ENCODE data around the gene ATG12. TPM values are rescaled to one million over a fixed set of nuclear protein-coding genes. Genes with fewer than 3 reads are reported as not detected.
A peak's percentile ranks its signal among the peaks of the same experiment; 100 is the strongest.
"Not testable (repeated sequence)": the region's sequence is repeated elsewhere in the genome, so short reads cannot be mapped to it uniquely, and the experiment has no call there.

Gene ATG12
- polyA plus RNA-seq, 2 of the 4 experiments (the other 2 are of a cell fraction) = 43.3 to 126 TPM

- H3K4me1 ChIP-seq = no peaks in the 10 kb centered on the region
- H3K4me2 ChIP-seq = no peak overlapping the region
- 43% methylated on average over 2 of the region's 2 CpGs for WGBS (ENCODE audit: missing lambda C conversion rate)
- H3K9me3 ChIP-seq = no peaks in the 10 kb centered on the region
- ATAC-seq (no peak), FAIRE-seq (no peak), DNase-seq (ENCODE audit: low read depth in 1 of 2, low spot score in 1 of 2) (no peak)
- no peak overlapping the region for H3K4me3 ChIP-seq
- ChIA-PET POLR2A (no interaction called here), CTCF (no interaction called here)
- TF ChIP-seq FOSB (CRISPR knock-in tag; IDR thresholded peaks at IDR 0.05) (no peak), REST (IDR thresholded peaks at IDR 0.05) (no peak), MAFK (IDR thresholded peaks at IDR 0.05; ENCODE audit: partially characterized antibody) (no peak), CTCF (IDR thresholded peaks at IDR 0.05) (no peak), KDM5A (IDR thresholded peaks at IDR 0.05) (no peak), ZFP36 (IDR thresholded peaks at IDR 0.05; ENCODE audit: borderline replicate concordance, partially characterized antibody) (no peak), HEYL (CRISPR knock-in tag; IDR thresholded peaks at IDR 0.05) (no peak), RCOR1 (IDR thresholded peaks at IDR 0.05; ENCODE audit: low read depth, low read length) (no peak), CHD2 (IDR thresholded peaks at IDR 0.05; ENCODE audit: low read length, partially characterized antibody) (no peak), POLR2A (IDR thresholded peaks at IDR 0.05; ENCODE audit: low read length) (no peak)
- H3K27ac ChIP-seq = no peak overlapping the region
These were observed 31.4 kb downstream of the ATG12 start for GRCh38 chr5:115809946-115810345.

GRCh38 chr5:115808066-115808465 lies 33.3 kb downstream of the ATG12 start:
- H3K4me3 ChIP-seq; POLR2A ChIA-PET; DNase-seq (ENCODE audit: low read depth in 1 of 2, low spot score in 1 of 2); H3K27ac ChIP-seq; H3K9me3 ChIP-seq; CTCF ChIA-PET; H3K4me1 ChIP-seq; H3K4me2 ChIP-seq; ATAC-seq; FAIRE-seq: not testable (repeated sequence)
- 31% methylated on average over 2 of the region's 2 CpGs for whole genome bisulfite sequencing (ENCODE audit: missing lambda C conversion rate)

GRCh38 chr5:115807654-115808052 lies 33.7 kb downstream of the ATG12 start:
- DNase-seq (ENCODE audit: low read depth in 1 of 2, low spot score in 1 of 2) = no peak
- TF ChIP-seq CHD2 (IDR thresholded peaks at IDR 0.05; ENCODE audit: low read length, partially characterized antibody) (no peak), FOSL2 (IDR thresholded peaks at IDR 0.05) (no peak), FOSL2 (CRISPR knock-in tag; IDR thresholded peaks at IDR 0.05) (peak; percentile 56), SREBF2 (IDR thresholded peaks at IDR 0.05) (no peak), FOSB (CRISPR knock-in tag; IDR thresholded peaks at IDR 0.05) (no peak)
- no peak for FAIRE-seq
- no peaks in the 10 kb centered on the region for H3K4me1 ChIP-seq
- H3K9me3 ChIP-seq = no peaks in the 10 kb centered on the region
- no peak overlapping the region for H3K4me2 ChIP-seq
- 22% methylated on average over 2 of the region's 2 CpGs for WGBS (ENCODE audit: missing lambda C conversion rate)
- POLR2A ChIA-PET = no interaction called here
- ATAC-seq = no peak
- H3K27ac ChIP-seq = no peak overlapping the region
- CTCF ChIA-PET = no interaction called here
- no peak overlapping the region for H3K4me3 ChIP-seq

GRCh38 chr5:115806986-115807653 lies 34.2 kb downstream of the ATG12 start:
- no peaks in the 10 kb centered on the region for H3K9me3 ChIP-seq
- no peak overlapping the region for H3K27ac ChIP-seq
- FAIRE-seq (no peak), DNase-seq (ENCODE audit: low read depth in 1 of 2, low spot score in 1 of 2) (no peak), ATAC-seq (no peak)
- 39% methylated on average over 2 of the region's 2 CpGs for WGBS (ENCODE audit: missing lambda C conversion rate)
- ChIA-PET POLR2A (no interaction called here), CTCF (interaction anchor here (0.7 kb wide), 1 partner anchor 192 kb away, joined by 3 read pairs; no protein-coding TSS in a partner anchor)
- no peaks in the 10 kb centered on the region for H3K4me1 ChIP-seq
- no peak overlapping the region for H3K4me2 ChIP-seq
- no peak overlapping the region for H3K4me3 ChIP-seq
- TF ChIP-seq CBX8 (IDR thresholded peaks at IDR 0.05) (no peak), JUN (IDR thresholded peaks at IDR 0.05) (no peak), HES2 (IDR thresholded peaks at IDR 0.05) (no peak), BCL3 (IDR thresholded peaks at IDR 0.05) (no peak)
